ENCODE data around the gene NPAS2.

NPAS2 gene

GRCh38 chr2:100934504-100935371 is 114.8 kb downstream of the NPAS2 start:
- Histone ChIP-seq H3K27ac (ENCODE audit: low read depth, low read length) (no peak overlapping the region), H3K27me3 (ENCODE audit: control insufficient read depth in 5 of 5, insufficient read depth in 4 of 5, low read length in 5 of 5) (no peaks in the 10 kb centered on the region), H3K9me3 (ENCODE audit: control insufficient read depth in 5 of 5, low read length in 5 of 5) (no peaks in the 10 kb centered on the region), H3K4me3 (ENCODE audit: low read depth in 1 of 5, low read length in 5 of 5) (no peak overlapping the region), H3K36me3 (ENCODE audit: control insufficient read depth in 5 of 5, insufficient read depth in 5 of 5, low read length in 5 of 5) (peaks cover 0 to 2% (median 0%) of the 10 kb centered on the region in 5 donors), H3K4me1 (ENCODE audit: control insufficient read depth in 5 of 5, insufficient read depth in 5 of 5, low read length in 5 of 5) (no peaks in the 10 kb centered on the region), H3K9ac (ENCODE audit: low read length in 5 of 5) (no peak overlapping the region)

- no peaks in the 10 kb centered on the region for H3K4me1 ChIP-seq (ENCODE audit: control insufficient read depth in 5 of 5, insufficient read depth in 5 of 5, low read length in 5 of 5)
- no peaks in the 10 kb centered on the region for H3K9me3 ChIP-seq (ENCODE audit: control insufficient read depth in 5 of 5, low read length in 5 of 5)
- no peak overlapping the region for H3K4me3 ChIP-seq (ENCODE audit: low read depth in 1 of 5, low read length in 5 of 5)
- no peak overlapping the region for H3K9ac ChIP-seq (ENCODE audit: low read length in 5 of 5)
- no peaks in the 10 kb centered on the region for H3K27me3 ChIP-seq (ENCODE audit: control insufficient read depth in 5 of 5, insufficient read depth in 4 of 5, low read length in 5 of 5)
- H3K27ac ChIP-seq (ENCODE audit: low read depth, low read length) = no peak overlapping the region
- peaks cover 0 to 2% (median 0%) of the 10 kb centered on the region in 5 donors for H3K36me3 ChIP-seq (ENCODE audit: control insufficient read depth in 5 of 5, insufficient read depth in 5 of 5, low read length in 5 of 5)
These were observed 115.4 kb downstream of the NPAS2 start for GRCh38 chr2:100935372-100935752.

- Histone ChIP-seq H3K27me3 (ENCODE audit: control insufficient read depth in 5 of 5, insufficient read depth in 4 of 5, low read length in 5 of 5) (no peaks in the 10 kb centered on the region), H3K36me3 (ENCODE audit: control insufficient read depth in 5 of 5, insufficient read depth in 5 of 5, low read length in 5 of 5) (peaks cover 0 to 2% (median 0%) of the 10 kb centered on the region in 5 donors), H3K27ac (ENCODE audit: low read depth, low read length) (no peak overlapping the region), H3K9ac (ENCODE audit: low read length in 5 of 5) (no peak overlapping the region), H3K4me1 (ENCODE audit: control insufficient read depth in 5 of 5, insufficient read depth in 5 of 5, low read length in 5 of 5) (peaks cover 0 to 3% (median 0%) of the 10 kb centered on the region in 5 donors), H3K4me3 (ENCODE audit: low read depth in 1 of 5, low read length in 5 of 5) (no peak overlapping the region), H3K9me3 (ENCODE audit: control insufficient read depth in 5 of 5, low read length in 5 of 5) (no peaks in the 10 kb centered on the region)
These were observed 116.3 kb downstream of the NPAS2 start for GRCh38 chr2:100936070-100936741.

GRCh38 chr2:100936972-100937542 is 117.1 kb downstream of the NPAS2 start:
- Histone ChIP-seq H3K36me3 (ENCODE audit: control insufficient read depth in 5 of 5, insufficient read depth in 5 of 5, low read length in 5 of 5) (peaks cover 0 to 2% (median 0%) of the 10 kb centered on the region in 5 donors), H3K9me3 (ENCODE audit: control insufficient read depth in 5 of 5, low read length in 5 of 5) (no peaks in the 10 kb centered on the region), H3K27ac (ENCODE audit: low read depth, low read length) (no peak overlapping the region), H3K9ac (ENCODE audit: low read length in 5 of 5) (no peak overlapping the region), H3K4me3 (ENCODE audit: low read depth in 1 of 5, low read length in 5 of 5) (no peak overlapping the region), H3K27me3 (ENCODE audit: control insufficient read depth in 5 of 5, insufficient read depth in 4 of 5, low read length in 5 of 5) (no peaks in the 10 kb centered on the region), H3K4me1 (ENCODE audit: control insufficient read depth in 5 of 5, insufficient read depth in 5 of 5, low read length in 5 of 5) (peaks cover 0 to 6% (median 0%) of the 10 kb centered on the region in 5 donors)

- H3K9me3 ChIP-seq (ENCODE audit: control insufficient read depth in 5 of 5, low read length in 5 of 5) = no peaks in the 10 kb centered on the region
- H3K4me3 ChIP-seq (ENCODE audit: low read depth in 1 of 5, low read length in 5 of 5) = no peak overlapping the region
- peaks cover 0 to 6% (median 0%) of the 10 kb centered on the region in 5 donors for H3K4me1 ChIP-seq (ENCODE audit: control insufficient read depth in 5 of 5, insufficient read depth in 5 of 5, low read length in 5 of 5)
- H3K27ac ChIP-seq (ENCODE audit: low read depth, low read length) = no peak overlapping the region
- H3K36me3 ChIP-seq (ENCODE audit: control insufficient read depth in 5 of 5, insufficient read depth in 5 of 5, low read length in 5 of 5) = peaks cover 0 to 2% (median 0%) of the 10 kb centered on the region in 5 donors
- H3K27me3 ChIP-seq (ENCODE audit: control insufficient read depth in 5 of 5, insufficient read depth in 4 of 5, low read length in 5 of 5) = no peaks in the 10 kb centered on the region
- no peak overlapping the region for H3K9ac ChIP-seq (ENCODE audit: low read length in 5 of 5)
These were observed 118.4 kb downstream of the NPAS2 start for GRCh38 chr2:100938031-100939026.

GRCh38 chr2:100939445-100939844 is 119.5 kb downstream of the NPAS2 start:
- no peaks in the 10 kb centered on the region for H3K9me3 ChIP-seq (ENCODE audit: control insufficient read depth in 5 of 5, low read length in 5 of 5)
- H3K27me3 ChIP-seq (ENCODE audit: control insufficient read depth in 5 of 5, insufficient read depth in 4 of 5, low read length in 5 of 5) = no peaks in the 10 kb centered on the region
- no peak overlapping the region for H3K27ac ChIP-seq (ENCODE audit: low read depth, low read length)
- H3K4me3 ChIP-seq (ENCODE audit: low read depth in 1 of 5, low read length in 5 of 5) = no peak overlapping the region
- peaks cover 0 to 6% (median 0%) of the 10 kb centered on the region in 5 donors for H3K4me1 ChIP-seq (ENCODE audit: control insufficient read depth in 5 of 5, insufficient read depth in 5 of 5, low read length in 5 of 5)
- peaks cover 0 to 2% (median 0%) of the 10 kb centered on the region in 5 donors for H3K36me3 ChIP-seq (ENCODE audit: control insufficient read depth in 5 of 5, insufficient read depth in 5 of 5, low read length in 5 of 5)
- H3K9ac ChIP-seq (ENCODE audit: low read length in 5 of 5) = no peak overlapping the region

GRCh38 chr2:100940240-100940639 is 120.3 kb downstream of the NPAS2 start:
- Histone ChIP-seq H3K4me3 (ENCODE audit: low read depth in 1 of 5, low read length in 5 of 5) (no peak overlapping the region), H3K9me3 (ENCODE audit: control insufficient read depth in 5 of 5, low read length in 5 of 5) (no peaks in the 10 kb centered on the region), H3K27me3 (ENCODE audit: control insufficient read depth in 5 of 5, insufficient read depth in 4 of 5, low read length in 5 of 5) (no peaks in the 10 kb centered on the region), H3K36me3 (ENCODE audit: control insufficient read depth in 5 of 5, insufficient read depth in 5 of 5, low read length in 5 of 5) (peaks cover 0 to 2% (median 0%) of the 10 kb centered on the region in 5 donors), H3K4me1 (ENCODE audit: control insufficient read depth in 5 of 5, insufficient read depth in 5 of 5, low read length in 5 of 5) (peaks cover 0 to 6% (median 0%) of the 10 kb centered on the region in 5 donors), H3K9ac (ENCODE audit: low read length in 5 of 5) (no peak overlapping the region), H3K27ac (ENCODE audit: low read depth, low read length) (no peak overlapping the region)

GRCh38 chr2:100940766-100941645 is 121.1 kb downstream of the NPAS2 start:
- Histone ChIP-seq H3K4me1 (ENCODE audit: control insufficient read depth in 5 of 5, insufficient read depth in 5 of 5, low read length in 5 of 5) (peaks cover 0 to 6% (median 0%) of the 10 kb centered on the region in 5 donors), H3K9me3 (ENCODE audit: control insufficient read depth in 5 of 5, low read length in 5 of 5) (no peaks in the 10 kb centered on the region), H3K27ac (ENCODE audit: low read depth, low read length) (no peak overlapping the region), H3K27me3 (ENCODE audit: control insufficient read depth in 5 of 5, insufficient read depth in 4 of 5, low read length in 5 of 5) (no peaks in the 10 kb centered on the region), H3K9ac (ENCODE audit: low read length in 5 of 5) (no peak overlapping the region), H3K4me3 (ENCODE audit: low read depth in 1 of 5, low read length in 5 of 5) (no peak overlapping the region), H3K36me3 (ENCODE audit: control insufficient read depth in 5 of 5, insufficient read depth in 5 of 5, low read length in 5 of 5) (peaks cover 0 to 2% (median 0%) of the 10 kb centered on the region in 5 donors)

All from subcutaneous abdominal adipose tissue (tissue), 5 donors.